ENCODE data around the gene IFITM1.
"Not testable (repeated sequence)": the region's sequence is repeated elsewhere in the genome, so short reads cannot be mapped to it uniquely, and the experiment has no call there.

DNA sequence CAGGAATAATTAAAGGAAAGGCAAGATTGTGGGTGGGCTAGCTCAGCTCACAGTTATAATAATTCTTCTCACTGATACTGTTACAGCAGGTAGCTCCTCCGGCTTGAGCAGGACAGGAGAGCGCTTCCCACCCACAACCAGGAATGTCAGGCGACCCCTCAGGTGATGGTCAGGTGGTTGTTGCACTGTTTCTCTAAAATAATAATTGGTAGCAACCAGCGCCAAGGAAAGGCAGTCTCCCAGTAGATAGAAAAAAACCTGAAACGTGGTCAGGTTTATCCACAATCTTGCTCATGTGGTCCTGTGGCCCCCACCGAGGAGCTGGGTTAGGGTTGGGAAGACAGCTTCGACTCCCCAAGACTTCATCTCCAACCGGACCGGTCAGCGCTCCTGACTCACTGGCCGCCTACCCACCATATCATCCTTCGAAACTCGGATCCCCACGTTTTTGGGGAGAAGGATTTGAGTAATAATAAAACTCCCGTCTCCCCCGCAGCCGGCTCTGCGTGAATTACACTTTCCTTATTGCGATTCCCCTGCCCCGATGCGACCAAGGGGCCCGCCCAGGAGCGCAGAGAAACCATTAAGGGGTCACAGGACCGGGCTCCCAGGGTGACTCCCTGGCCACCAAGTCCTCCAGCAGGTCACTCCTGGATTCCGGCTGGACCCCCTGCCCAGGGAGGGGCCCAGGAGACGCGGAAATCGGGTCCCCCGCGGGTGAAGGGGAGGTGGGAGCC lies 4.0 kb downstream of the IFITM1 start:
- not testable (repeated sequence) for TF ChIP-seq POLR2AphosphoS5 (IDR thresholded peaks at IDR 0.05; ENCODE audit: borderline replicate concordance, low read depth, low read length); EZH2 (IDR thresholded peaks at IDR 0.05)

All from SK-N-MC (cell line).